Fibroblast of lung (primary cell): ENCODE results near the gene ZFTA. TPM values are rescaled to one million over a fixed set of nuclear protein-coding genes. Genes with fewer than 3 reads are reported as not detected.

ENCODE experiments used
- DNase-seq, 2 donors: peaks; one replicate each; pipeline versions ENCODE4 v3.0.0 to v3.0.0-alpha.2; 2010; ENCODE audit warnings: low read depth in 2 of 2
- H2AFZ ChIP-seq: 2 replicates; pipeline ENCODE4 v1.5.1; 2012; ENCODE audit warnings: low read length, control low read depth, inconsistent platforms
- H3K27ac ChIP-seq: 2 replicates; pipeline ENCODE4 v1.5.1; 2011; ENCODE audit warnings: low read length, control low read depth; ENCODE audit not compliant: insufficient read depth
- H3K27me3 ChIP-seq: 2 replicates; pipeline ENCODE4 v1.5.1; 2011; ENCODE audit warnings: mild to moderate bottlenecking, low read length; ENCODE audit not compliant: control insufficient read depth, insufficient read depth
- H3K36me3 ChIP-seq: 2 replicates; pipeline ENCODE4 v1.5.1; 2011; ENCODE audit warnings: low read length; ENCODE audit not compliant: control insufficient read depth, insufficient read depth
- H3K4me1 ChIP-seq: 2 replicates; pipeline ENCODE4 v1.5.1; 2011; ENCODE audit warnings: low read length; ENCODE audit not compliant: control insufficient read depth, insufficient read depth; ENCODE audit errors: extremely low read depth
- H3K4me2 ChIP-seq: 2 replicates; pipeline ENCODE4 v1.5.1; 2011; ENCODE audit warnings: low read length, control low read depth; ENCODE audit not compliant: insufficient read depth; ENCODE audit errors: extremely low read depth
- H3K4me3 ChIP-seq, 4 experiments: fragments of 200-600 bp in 1 of 4; sonication (generic) in 1 of 4; replicated peaks in 1 of 4; 2 replicates each; pipeline ENCODE4 v1.5.1; 2011 to 2016; ENCODE audit warnings: low read length in 4 of 4, low read depth in 3 of 4, mild to moderate bottlenecking in 3 of 4, control low read depth in 2 of 4, inconsistent platforms in 1 of 4, mixed read lengths in 1 of 4; ENCODE audit not compliant: insufficient read depth in 1 of 4; ENCODE audit errors: control extremely low read depth in 1 of 4
- H3K79me2 ChIP-seq: 2 replicates; pipeline ENCODE4 v1.5.1; 2012; ENCODE audit warnings: mild to moderate bottlenecking, low read length, inconsistent platforms; ENCODE audit not compliant: control insufficient read depth, insufficient read depth
- H3K9ac ChIP-seq: 2 replicates; pipeline ENCODE4 v1.5.1; 2011; ENCODE audit warnings: mild to moderate bottlenecking, low read length, control low read depth; ENCODE audit not compliant: insufficient read depth
- H3K9me3 ChIP-seq: 2 replicates; pipeline ENCODE4 v1.5.1; 2012; ENCODE audit warnings: low read depth, low read length; ENCODE audit not compliant: control insufficient read depth, insufficient read depth
- H4K20me1 ChIP-seq: 2 replicates; pipeline ENCODE4 v1.5.1; 2011; ENCODE audit warnings: low read length; ENCODE audit not compliant: control insufficient read depth, insufficient read depth; ENCODE audit errors: extremely low read depth
- EZH2 ChIP-seq: IDR thresholded peaks from 2 replicates; pipeline ENCODE4 v1.5.1; 2012; ENCODE audit warnings: low read length, control low read depth, mild to moderate bottlenecking; ENCODE audit errors: missing control alignments
- polyA plus RNA-seq, 2 donors: library from polyadenylated mRNA; depleted of rRNA in 1 of 2; stranded (reverse) in 1 of 2; unstranded in 1 of 2; fragments of >200 nt; gene quantifications; 2 replicates each; pipeline ENCODE4 v1.2.1, GENCODE V29; 2011 to 2012; ENCODE audit warnings: missing spikeins in 1 of 2
- total RNA-seq: library from RNA; depleted of rRNA; stranded (reverse); fragments of >200 nt; gene quantifications from 2 replicates; pipeline ENCODE4 v1.2.1, GENCODE V29; 2014
- TF ChIP-seq, protein P1 (sequence below), 2 donors: IDR thresholded peaks in 1 of 2; conservative IDR thresholded peaks in 1 of 2; 1 replicate in 1 of 2; 2 replicates in 1 of 2; pipeline ENCODE4 v1.5.1; 2011 to 2012; ENCODE audit warnings: low read length in 2 of 2, control low read depth in 1 of 2, inconsistent platforms in 1 of 2, low read depth in 1 of 2, mild to moderate bottlenecking in 1 of 2

Gene ZFTA
- total and polyA plus RNA-seq, 2 donors (not counting 1 experiment from before 2014, with no cell fraction given), result 5.4 to 12.9 TPM

DNA sequence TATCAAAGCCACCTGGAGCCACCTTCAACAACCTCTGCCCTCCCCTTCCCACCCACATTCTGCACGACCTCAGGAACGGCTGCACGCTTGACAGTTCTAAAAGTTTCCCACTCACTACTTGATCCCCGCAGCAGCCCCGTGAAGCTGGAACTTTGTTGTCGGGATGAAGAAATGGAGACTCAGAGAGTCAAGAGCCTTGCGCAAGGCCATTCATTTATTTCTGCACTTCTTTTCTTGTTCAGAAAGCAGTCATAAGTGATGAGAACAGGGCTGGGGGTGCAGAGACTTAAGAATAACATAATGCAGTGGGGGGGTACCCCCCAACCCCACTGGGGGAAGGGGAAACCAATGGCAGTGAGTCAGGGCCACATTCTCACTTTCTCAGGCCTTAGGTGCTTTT, 2.2 kb upstream of the ZFTA start:
- H3K4me2 ChIP-seq, result no peak overlapping the region
- no peak for DNase-seq
- H3K27ac ChIP-seq, result no peak overlapping the region
- H3K9ac ChIP-seq, result no peak overlapping the region
- no peaks in the 10 kb centered on the region for H4K20me1 ChIP-seq
- H2AFZ ChIP-seq, result no peak overlapping the region
- no peaks in the 10 kb centered on the region for H3K36me3 ChIP-seq
- H3K4me1 ChIP-seq, result peaks cover 5% of the 10 kb centered on the region
- peaks cover 13% of the 10 kb centered on the region for H3K79me2 ChIP-seq
- H3K27me3 ChIP-seq, result no peaks in the 10 kb centered on the region
- H3K4me3 ChIP-seq, result no peak overlapping the region
- no peaks in the 10 kb centered on the region for H3K9me3 ChIP-seq
- no peak for TF ChIP-seq EZH2

DNA sequence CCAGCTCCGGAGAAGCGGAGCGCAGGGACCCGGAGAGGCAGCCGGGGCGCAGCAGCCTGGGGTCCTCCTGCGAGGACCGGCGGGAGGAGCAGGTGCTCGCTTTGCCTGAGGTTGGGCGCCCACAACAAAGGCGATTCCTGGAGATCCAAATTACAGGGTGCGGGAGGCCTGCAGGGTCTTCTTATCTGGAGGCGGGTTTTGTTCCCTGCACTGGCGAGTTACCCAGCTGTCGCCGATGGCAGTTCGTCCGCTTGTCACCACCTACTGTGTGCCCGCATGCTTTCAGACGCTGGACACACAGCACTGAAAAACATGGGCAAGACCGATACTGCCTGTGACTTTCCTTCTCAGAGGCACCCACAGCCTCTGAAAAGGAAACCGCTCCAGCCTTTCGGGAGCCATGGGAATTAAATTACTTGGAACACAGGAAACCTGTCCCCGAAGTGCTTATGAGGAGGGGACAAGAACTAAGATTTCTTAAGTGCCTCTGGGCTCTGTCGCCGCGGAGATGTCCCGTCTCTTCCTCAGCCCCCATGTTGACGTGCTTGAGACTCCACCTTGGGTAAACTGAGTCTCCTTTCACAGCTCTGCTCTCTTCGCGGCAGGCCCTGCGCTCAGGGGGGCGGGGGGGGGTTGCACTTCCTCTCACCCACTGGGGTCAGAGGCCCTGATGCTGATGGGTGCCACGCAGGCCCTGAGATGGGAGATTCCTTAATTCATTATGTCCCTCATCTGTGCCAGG, 1.3 kb upstream of the ZFTA start:
- TF ChIP-seq, protein P1, sequence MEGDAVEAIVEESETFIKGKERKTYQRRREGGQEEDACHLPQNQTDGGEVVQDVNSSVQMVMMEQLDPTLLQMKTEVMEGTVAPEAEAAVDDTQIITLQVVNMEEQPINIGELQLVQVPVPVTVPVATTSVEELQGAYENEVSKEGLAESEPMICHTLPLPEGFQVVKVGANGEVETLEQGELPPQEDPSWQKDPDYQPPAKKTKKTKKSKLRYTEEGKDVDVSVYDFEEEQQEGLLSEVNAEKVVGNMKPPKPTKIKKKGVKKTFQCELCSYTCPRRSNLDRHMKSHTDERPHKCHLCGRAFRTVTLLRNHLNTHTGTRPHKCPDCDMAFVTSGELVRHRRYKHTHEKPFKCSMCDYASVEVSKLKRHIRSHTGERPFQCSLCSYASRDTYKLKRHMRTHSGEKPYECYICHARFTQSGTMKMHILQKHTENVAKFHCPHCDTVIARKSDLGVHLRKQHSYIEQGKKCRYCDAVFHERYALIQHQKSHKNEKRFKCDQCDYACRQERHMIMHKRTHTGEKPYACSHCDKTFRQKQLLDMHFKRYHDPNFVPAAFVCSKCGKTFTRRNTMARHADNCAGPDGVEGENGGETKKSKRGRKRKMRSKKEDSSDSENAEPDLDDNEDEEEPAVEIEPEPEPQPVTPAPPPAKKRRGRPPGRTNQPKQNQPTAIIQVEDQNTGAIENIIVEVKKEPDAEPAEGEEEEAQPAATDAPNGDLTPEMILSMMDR (conservative IDR thresholded peaks at IDR 0.05 in 1 of 2, IDR thresholded peaks at IDR 0.05 in 1 of 2; ENCODE audit: low read depth in 1 of 2, low read length in 2 of 2), result no peak
- no peak for TF ChIP-seq EZH2
- H3K9ac ChIP-seq, result peak overlapping the region; percentile 38

DNA sequence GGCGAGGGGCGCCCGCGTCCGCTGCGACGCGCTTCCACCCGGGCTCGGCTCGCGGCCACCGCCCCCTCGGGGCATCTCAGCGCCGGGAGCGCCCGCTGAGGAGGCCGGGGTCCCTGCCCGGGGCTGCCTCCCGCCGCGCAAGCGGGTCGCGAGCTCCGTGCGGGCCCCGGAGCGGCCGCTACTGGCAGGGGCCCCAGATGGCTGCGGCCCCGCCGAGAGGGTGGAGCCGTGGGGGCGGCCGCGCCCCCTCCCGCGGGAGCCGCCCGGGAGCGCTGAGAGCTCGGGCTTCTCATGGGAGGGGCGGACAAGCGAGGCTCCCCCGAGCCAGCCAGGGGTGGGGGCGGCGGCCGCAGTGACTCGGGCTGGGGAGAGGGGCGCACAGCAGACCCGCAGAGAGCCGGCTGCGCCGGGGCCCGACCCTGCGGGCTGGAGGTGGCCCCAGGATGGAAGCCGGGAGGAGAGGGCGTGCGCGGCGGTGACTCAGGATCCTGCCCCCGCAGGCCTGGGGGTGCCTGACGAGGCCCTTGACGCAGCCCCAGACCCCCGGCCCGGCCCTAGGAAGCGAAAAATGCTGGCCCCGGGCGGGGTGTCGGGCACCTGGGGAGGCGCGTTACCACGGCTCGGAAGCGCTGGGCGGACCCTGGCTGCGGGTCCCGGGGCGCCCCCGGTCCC, 603 bp upstream of the ZFTA start:
- no peaks in the 10 kb centered on the region for H3K27me3 ChIP-seq
- peak overlapping the region; percentile 37 for H3K4me2 ChIP-seq
- H2AFZ ChIP-seq, result no peak overlapping the region
- no peak for TF ChIP-seq EZH2
- TF ChIP-seq, protein P1 (conservative IDR thresholded peaks at IDR 0.05 in 1 of 2, IDR thresholded peaks at IDR 0.05 in 1 of 2; ENCODE audit: low read depth in 1 of 2, low read length in 2 of 2), result no peak
- no peaks in the 10 kb centered on the region for H3K9me3 ChIP-seq
- DNase-seq, result peak in 1 of 2 donors; percentile 41
- H3K27ac ChIP-seq, result no peak overlapping the region
- H3K79me2 ChIP-seq, result peaks cover 13% of the 10 kb centered on the region
- H4K20me1 ChIP-seq, result no peaks in the 10 kb centered on the region
- peaks cover 7% of the 10 kb centered on the region for H3K36me3 ChIP-seq
- H3K4me3 ChIP-seq, result peak overlapping the region in 3 of 4 experiments; percentile 23 to 94 (median 58)
- peak overlapping the region; percentile 38 for H3K9ac ChIP-seq
- peaks cover 5% of the 10 kb centered on the region for H3K4me1 ChIP-seq

More for the DNA sequence above, 1.3 kb upstream of the ZFTA start:
- H4K20me1 ChIP-seq, result no peaks in the 10 kb centered on the region
- peaks cover 5% of the 10 kb centered on the region for H3K4me1 ChIP-seq
- peaks cover 13% of the 10 kb centered on the region for H3K79me2 ChIP-seq
- peaks cover 5% of the 10 kb centered on the region for H3K36me3 ChIP-seq
- H3K9me3 ChIP-seq, result no peaks in the 10 kb centered on the region
- H3K27me3 ChIP-seq, result no peaks in the 10 kb centered on the region
- peak overlapping the region; percentile 6 for H2AFZ ChIP-seq
- no peak for DNase-seq
- peak overlapping the region; percentile 18 for H3K4me2 ChIP-seq
- peak overlapping the region; percentile 23 to 94 (median 48) for H3K4me3 ChIP-seq
- H3K27ac ChIP-seq, result no peak overlapping the region
